Mesodermal cell (in vitro differentiated cells): Measurements from ENCODE around the gene PRR5. TPM values are rescaled to one million over a fixed set of nuclear protein-coding genes. Genes with fewer than 3 reads are reported as not detected.
"Not testable (repeated sequence)": the region's sequence is repeated elsewhere in the genome, so short reads cannot be mapped to it uniquely, and the experiment has no call there.

Source experiments
- H3K27ac ChIP-seq: 2 replicates; pipeline ENCODE4 v1.7.0; 2013; ENCODE audit warnings: mild to moderate bottlenecking, low read depth, low read length, moderate library complexity; ENCODE audit not compliant: severe bottlenecking
- H3K36me3 ChIP-seq: 2 replicates; pipeline ENCODE4 v1.7.1; 2013; ENCODE audit warnings: mild to moderate bottlenecking, low read length, moderate library complexity; ENCODE audit not compliant: control insufficient read depth, insufficient read depth
- H3K4me1 ChIP-seq: one replicate; pipeline ENCODE4 v1.7.1; 2013; ENCODE audit warnings: mild to moderate bottlenecking, low read length; ENCODE audit not compliant: insufficient read depth, control insufficient read depth, poor library complexity, severe bottlenecking
- H3K4me3 ChIP-seq: 2 replicates; pipeline ENCODE4 v1.7.0; 2013; ENCODE audit warnings: low read length, control low read depth, mild to moderate bottlenecking; ENCODE audit not compliant: insufficient read depth, poor library complexity, severe bottlenecking; ENCODE audit errors: extremely low read depth
- H3K9me3 ChIP-seq: 2 replicates; pipeline ENCODE4 v1.7.1; 2013; ENCODE audit warnings: mild to moderate bottlenecking, low read length, moderate library complexity; ENCODE audit not compliant: control insufficient read depth
- WGBS, 2 experiments: methylation state at CpG; one replicate each; pipeline ENCODE4 v1.1.5; 2013; ENCODE audit warnings: missing lambda C conversion rate in 2 of 2; ENCODE audit not compliant: insufficient coverage in 2 of 2; 5-methylcytosine and 5-hydroxymethylcytosine counted together
- polyA plus RNA-seq, 2 experiments: library from polyadenylated mRNA; stranded (reverse); fragments of 50-300 nt; gene quantifications; one replicate each; pipeline ENCODE4 v1.2.3, GENCODE V29; 2013

The PRR5 gene
- 20.4 TPM for polyA plus RNA-seq (2013, experiment 1 of 2)
- polyA plus RNA-seq (2013, experiment 2 of 2), result 20.8 TPM

DNA sequence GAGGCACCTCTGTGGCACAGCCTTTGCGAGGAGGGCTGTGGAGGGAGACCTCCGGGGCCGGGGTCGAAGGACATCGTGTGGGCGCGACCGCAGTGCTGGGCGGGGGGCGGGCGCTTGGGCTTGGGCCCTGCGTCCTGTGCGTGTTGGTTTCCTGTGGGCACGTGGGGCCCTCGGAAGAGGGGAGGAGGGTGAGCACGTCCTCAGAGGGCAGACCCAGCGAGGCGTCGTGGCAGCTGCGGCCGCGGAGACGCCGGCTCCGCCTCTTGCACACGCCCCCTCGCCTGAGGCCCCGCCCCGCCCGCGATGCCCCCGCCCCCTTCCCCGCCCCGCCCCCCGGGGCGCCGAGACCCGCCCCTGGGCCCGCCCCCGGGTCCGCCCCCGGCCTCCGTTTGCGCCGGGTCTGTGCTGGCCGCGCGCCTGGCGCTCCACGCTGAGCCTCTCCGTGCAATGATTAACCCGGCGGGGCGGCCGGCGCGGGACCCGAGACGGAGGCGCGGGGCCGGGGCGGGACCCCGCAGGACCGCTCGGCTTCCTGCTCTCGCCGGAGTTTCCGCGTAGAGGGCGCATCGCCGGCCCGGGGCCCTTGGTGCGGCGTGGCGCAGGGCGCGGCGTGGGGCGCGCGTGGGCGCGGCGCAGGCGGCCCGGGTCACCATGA, at the start of gene PRR5:
Gene PRR5, plus strand, starts transcription at position 381 of the 655 bp plus-strand sequence. Its CDS starts 271 bp downstream, at position 652.
- Histone ChIP-seq H3K27ac (peak within 1 kb of the TSS; percentile 64), H3K4me3 (peak within 1 kb of the TSS; percentile 60), H3K36me3 (peaks cover 4% of the 10 kb centered on the region), H3K9me3 (no peaks in the 10 kb centered on the region), H3K4me1 (peaks cover 34% of the 10 kb centered on the region)
- WGBS, 2 experiments, result 1 to 4% methylated on average over 39 to 55 of the region's 88 CpGs

GRCh38 chr22:44652866-44653265, 49.1 kb upstream of the PRR5 start:
- H3K4me1 ChIP-seq, H3K9me3 ChIP-seq, H3K27ac ChIP-seq, H3K4me3 ChIP-seq, H3K36me3 ChIP-seq: not testable (repeated sequence)
- WGBS, 2 experiments, result 82 to 85% methylated on average over 1 of the region's 1 CpG

DNA sequence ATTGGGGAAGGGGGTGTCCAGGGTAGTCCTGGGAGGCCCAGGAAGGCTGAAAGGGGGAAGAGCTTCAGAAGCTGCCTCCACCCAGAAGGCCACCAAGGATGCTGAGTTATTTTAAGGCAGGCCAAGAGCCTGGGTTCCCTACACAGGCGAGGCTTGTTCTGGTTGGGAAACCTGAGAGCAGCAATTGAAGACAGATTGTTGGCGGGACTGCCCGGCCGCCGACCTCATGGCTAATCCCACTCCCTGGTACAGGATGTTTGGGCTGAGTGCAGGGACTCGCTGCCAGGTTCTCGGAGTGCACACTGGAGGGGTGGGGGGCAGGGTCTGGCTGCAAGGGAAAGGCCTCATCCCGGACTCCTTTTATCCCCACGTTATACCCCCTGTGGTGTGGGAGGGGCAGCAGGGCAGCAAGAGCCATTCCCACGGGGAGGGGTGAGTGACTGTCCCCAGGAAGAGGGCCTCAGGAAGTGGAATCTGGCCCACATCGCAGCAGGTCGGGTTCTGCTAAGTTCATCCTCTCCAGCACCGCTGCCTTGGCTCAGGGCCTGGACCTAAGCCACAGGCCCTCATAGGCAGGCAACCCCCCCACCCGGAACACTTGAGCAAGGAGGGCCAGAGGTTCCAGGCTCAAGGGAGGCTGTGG, 43.6 kb upstream of the PRR5 start:
- H3K4me3 ChIP-seq, result no peak overlapping the region
- peaks cover 14% of the 10 kb centered on the region for H3K4me1 ChIP-seq
- H3K36me3 ChIP-seq, result no peaks in the 10 kb centered on the region
- no peak overlapping the region for H3K27ac ChIP-seq
- no peaks in the 10 kb centered on the region for H3K9me3 ChIP-seq
- 57 to 80% methylated on average over 7 to 10 of the region's 14 CpGs for WGBS, 2 experiments

GRCh38 chr22:44659140-44659539, 42.9 kb upstream of the PRR5 start:
- no peaks in the 10 kb centered on the region for H3K9me3 ChIP-seq
- peaks cover 14% of the 10 kb centered on the region for H3K4me1 ChIP-seq
- no peak overlapping the region for H3K27ac ChIP-seq
- 85 to 90% methylated on average over 2 to 4 of the region's 6 CpGs for WGBS, 2 experiments
- no peaks in the 10 kb centered on the region for H3K36me3 ChIP-seq
- no peak overlapping the region for H3K4me3 ChIP-seq

- Histone ChIP-seq H3K4me1 (peaks cover 14% of the 10 kb centered on the region), H3K27ac (no peak overlapping the region), H3K36me3 (no peaks in the 10 kb centered on the region), H3K9me3 (no peaks in the 10 kb centered on the region), H3K4me3 (no peak overlapping the region)
- 93 to 94% methylated on average over 19 to 23 of the region's 23 CpGs for WGBS, 2 experiments
These were observed 41.8 kb upstream of the PRR5 start for GRCh38 chr22:44660051-44660830.

GRCh38 chr22:44661070-44661469, 40.9 kb upstream of the PRR5 start:
- no peak overlapping the region for H3K27ac ChIP-seq
- no peak overlapping the region for H3K4me3 ChIP-seq
- 5 to 18% methylated on average over 6 to 9 of the region's 14 CpGs for WGBS, 2 experiments
- H3K4me1 ChIP-seq, result peaks cover 14% of the 10 kb centered on the region
- H3K9me3 ChIP-seq, result no peaks in the 10 kb centered on the region
- H3K36me3 ChIP-seq, result no peaks in the 10 kb centered on the region

GRCh38 chr22:44661659-44662569, 40.1 kb upstream of the PRR5 start:
- H3K4me1 ChIP-seq, result peaks cover 14% of the 10 kb centered on the region
- H3K27ac ChIP-seq, result no peak overlapping the region
- H3K36me3 ChIP-seq, result no peaks in the 10 kb centered on the region
- WGBS, 2 experiments, result 88 to 90% methylated on average over 8 to 10 of the region's 14 CpGs
- no peaks in the 10 kb centered on the region for H3K9me3 ChIP-seq
- H3K4me3 ChIP-seq, result no peak overlapping the region

GRCh38 chr22:44663256-44663999, 38.6 kb upstream of the PRR5 start:
- Histone ChIP-seq H3K4me1 (peaks cover 8% of the 10 kb centered on the region), H3K4me3 (no peak overlapping the region), H3K27ac (no peak overlapping the region), H3K36me3 (no peaks in the 10 kb centered on the region), H3K9me3 (no peaks in the 10 kb centered on the region)
- 81 to 88% methylated on average over 4 of the region's 5 CpGs for WGBS, 2 experiments

DNA sequence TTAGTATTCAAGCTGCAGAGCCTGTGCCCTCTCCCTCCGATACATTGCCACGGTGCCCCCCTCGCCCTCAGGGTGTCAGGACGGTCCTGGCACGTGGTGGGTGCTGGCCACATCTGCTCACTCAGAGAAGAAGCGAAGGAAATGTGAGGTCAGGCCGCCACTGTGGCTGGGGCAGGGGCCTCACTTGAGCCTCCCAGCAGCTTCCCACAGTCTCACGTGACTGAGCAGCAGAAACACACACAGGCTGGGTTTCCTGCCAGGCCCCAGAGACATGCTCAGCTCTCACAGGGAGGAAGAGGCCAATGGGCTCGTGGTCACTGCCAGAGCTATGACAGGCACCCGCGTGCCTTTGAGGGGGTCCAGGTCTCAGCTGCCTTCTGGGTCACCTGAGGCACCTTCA, 37.9 kb upstream of the PRR5 start:
- Histone ChIP-seq H3K4me3 (no peak overlapping the region), H3K4me1 (peaks cover 4% of the 10 kb centered on the region), H3K36me3 (no peaks in the 10 kb centered on the region), H3K9me3 (no peaks in the 10 kb centered on the region), H3K27ac (no peak overlapping the region)
- WGBS, 2 experiments, result 91 to 92% methylated on average over 9 to 11 of the region's 11 CpGs
